ENCODE results near the gene NANS.

Gene NANS

DNA sequence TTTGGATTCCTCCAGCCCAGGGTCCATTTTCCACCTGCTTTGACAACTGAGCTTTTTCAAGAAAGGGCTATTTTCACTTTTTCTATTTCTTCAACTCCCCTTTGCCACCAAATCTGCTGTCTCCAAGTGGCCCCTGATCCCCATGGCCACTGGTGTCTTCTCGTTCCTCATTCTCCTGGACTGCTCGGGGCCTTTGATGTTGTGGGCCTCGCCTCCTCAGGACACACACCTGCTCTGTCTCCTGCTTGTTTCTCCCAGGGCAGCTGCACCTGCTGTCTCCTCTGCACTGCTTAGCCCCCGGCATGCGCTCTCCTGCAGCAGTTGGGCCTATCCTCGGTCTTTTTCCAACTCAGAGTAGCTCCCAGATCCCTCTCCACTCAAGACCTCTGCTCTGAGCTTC lies 16.3 kb upstream of the NANS start:
- DNase-seq = no peak
- TF ChIP-seq, protein P1, sequence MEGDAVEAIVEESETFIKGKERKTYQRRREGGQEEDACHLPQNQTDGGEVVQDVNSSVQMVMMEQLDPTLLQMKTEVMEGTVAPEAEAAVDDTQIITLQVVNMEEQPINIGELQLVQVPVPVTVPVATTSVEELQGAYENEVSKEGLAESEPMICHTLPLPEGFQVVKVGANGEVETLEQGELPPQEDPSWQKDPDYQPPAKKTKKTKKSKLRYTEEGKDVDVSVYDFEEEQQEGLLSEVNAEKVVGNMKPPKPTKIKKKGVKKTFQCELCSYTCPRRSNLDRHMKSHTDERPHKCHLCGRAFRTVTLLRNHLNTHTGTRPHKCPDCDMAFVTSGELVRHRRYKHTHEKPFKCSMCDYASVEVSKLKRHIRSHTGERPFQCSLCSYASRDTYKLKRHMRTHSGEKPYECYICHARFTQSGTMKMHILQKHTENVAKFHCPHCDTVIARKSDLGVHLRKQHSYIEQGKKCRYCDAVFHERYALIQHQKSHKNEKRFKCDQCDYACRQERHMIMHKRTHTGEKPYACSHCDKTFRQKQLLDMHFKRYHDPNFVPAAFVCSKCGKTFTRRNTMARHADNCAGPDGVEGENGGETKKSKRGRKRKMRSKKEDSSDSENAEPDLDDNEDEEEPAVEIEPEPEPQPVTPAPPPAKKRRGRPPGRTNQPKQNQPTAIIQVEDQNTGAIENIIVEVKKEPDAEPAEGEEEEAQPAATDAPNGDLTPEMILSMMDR (IDR thresholded peaks at IDR 0.05; ENCODE audit: low read depth, low read length) = no peak
- Histone ChIP-seq H3K9me3 (ENCODE audit: severe bottlenecking) (peaks cover 1% of the 10 kb centered on the region), H3K27ac (no peak overlapping the region), H3K36me3 (no peaks in the 10 kb centered on the region), H3K27me3 (ENCODE audit: insufficient read depth, low read depth, severe bottlenecking) (no peaks in the 10 kb centered on the region), H3K4me3 (ENCODE audit: low read depth, low read length) (no peak overlapping the region)

DNA sequence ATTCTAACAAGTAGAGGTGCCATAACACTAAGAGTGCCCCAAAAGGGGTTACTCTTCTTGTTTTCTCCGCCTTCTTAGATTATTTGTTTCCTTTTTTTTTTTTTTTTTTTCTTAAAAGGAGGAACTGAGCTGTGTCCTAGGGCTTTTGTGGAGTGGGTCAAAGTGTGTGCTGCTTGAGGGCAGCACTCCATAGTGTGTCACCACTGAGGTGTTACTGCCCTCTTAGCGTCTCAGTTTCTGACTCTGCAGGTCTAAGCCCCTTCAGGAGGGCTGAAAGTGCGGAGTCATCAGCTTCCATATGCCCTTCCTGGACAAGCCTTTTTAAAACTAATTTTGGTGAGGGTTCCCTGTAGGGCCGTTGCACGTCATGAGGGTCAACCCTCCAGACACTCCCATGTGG lies 12.6 kb upstream of the NANS start:
- no peak for DNase-seq
- peaks cover 3% of the 10 kb centered on the region for H3K9me3 ChIP-seq (ENCODE audit: severe bottlenecking)
- H3K4me3 ChIP-seq (ENCODE audit: low read depth, low read length) = no peak overlapping the region
- H3K27ac ChIP-seq = no peak overlapping the region
- TF ChIP-seq, protein P1 (IDR thresholded peaks at IDR 0.05; ENCODE audit: low read depth, low read length) = no peak
- no peaks in the 10 kb centered on the region for H3K27me3 ChIP-seq (ENCODE audit: insufficient read depth, low read depth, severe bottlenecking)
- H3K36me3 ChIP-seq = no peaks in the 10 kb centered on the region

DNA sequence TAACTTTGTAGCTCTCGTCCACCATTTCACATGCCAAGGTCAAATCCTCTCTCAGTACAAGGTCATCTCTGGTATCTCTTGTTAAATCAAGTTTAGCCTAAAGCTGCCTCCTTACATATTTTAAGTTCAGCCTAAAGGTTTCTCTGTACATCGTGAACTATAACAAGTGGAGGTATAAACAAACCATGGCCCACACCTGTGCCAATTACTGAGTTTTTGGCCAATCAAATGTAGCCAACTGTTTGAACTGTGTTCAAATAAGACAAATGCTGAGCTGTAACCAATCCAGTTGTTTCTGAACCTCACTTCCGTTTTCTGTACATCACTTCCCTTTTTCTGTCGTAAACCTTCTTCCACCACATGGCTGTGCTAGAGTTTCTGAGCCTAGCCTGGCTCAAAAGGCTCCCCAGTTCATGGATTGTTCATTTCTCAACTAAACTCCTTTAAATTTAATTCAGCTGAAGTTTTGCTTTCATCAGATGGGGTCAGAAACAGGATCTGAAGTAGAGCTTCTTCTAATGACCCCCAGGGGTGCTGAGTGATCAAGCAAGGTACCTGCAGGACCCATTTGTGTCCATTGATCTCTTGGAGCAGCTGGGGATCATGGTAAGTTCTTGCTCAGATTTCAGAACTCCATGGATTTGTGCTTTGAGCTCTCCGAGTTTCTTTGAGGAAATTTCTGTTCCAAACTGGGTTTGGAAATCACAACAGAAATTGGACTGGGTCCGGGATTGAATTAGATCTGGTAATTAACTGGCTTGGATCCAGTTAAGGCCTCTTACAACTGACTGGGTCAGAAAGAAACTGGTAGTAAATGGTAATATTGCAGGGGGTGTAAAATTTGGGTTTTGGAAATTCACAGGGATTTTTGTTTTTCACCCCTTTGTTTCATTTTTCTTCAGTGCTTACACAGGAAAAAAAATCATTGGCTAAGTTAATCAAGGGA lies 11.0 kb upstream of the NANS start:
- Histone ChIP-seq H3K9me3 (ENCODE audit: severe bottlenecking) (peaks cover 3% of the 10 kb centered on the region), H3K27me3 (ENCODE audit: insufficient read depth, low read depth, severe bottlenecking) (no peaks in the 10 kb centered on the region), H3K36me3 (no peaks in the 10 kb centered on the region), H3K4me3 (ENCODE audit: low read depth, low read length) (no peak overlapping the region), H3K27ac (no peak overlapping the region)
- DNase-seq = no peak
- TF ChIP-seq, protein P1 (IDR thresholded peaks at IDR 0.05; ENCODE audit: low read depth, low read length) = no peak

DNA sequence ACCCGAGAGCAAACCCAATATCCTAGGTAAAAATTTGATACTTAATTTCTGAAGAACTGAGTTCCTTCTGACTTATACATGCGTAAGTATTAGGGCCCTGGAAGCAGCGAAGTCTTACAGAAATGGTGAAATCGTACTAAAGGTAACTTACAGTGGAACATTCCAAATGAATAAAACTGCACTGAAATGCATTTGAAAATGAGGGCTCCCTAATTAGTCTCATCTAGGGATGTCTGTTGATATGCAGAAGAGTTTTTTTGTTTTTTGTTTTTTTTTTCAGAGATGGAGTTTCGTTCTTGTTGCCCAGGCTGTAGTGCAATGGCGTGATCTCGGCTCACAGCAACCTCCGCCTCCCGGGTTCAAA lies 10.4 kb upstream of the NANS start:
- TF ChIP-seq, protein P1 (IDR thresholded peaks at IDR 0.05; ENCODE audit: low read depth, low read length) = no peak
- no peak for DNase-seq
- Histone ChIP-seq H3K36me3 (no peaks in the 10 kb centered on the region), H3K4me3 (ENCODE audit: low read depth, low read length) (no peak overlapping the region), H3K27me3 (ENCODE audit: insufficient read depth, low read depth, severe bottlenecking) (no peaks in the 10 kb centered on the region), H3K9me3 (ENCODE audit: severe bottlenecking) (peaks cover 3% of the 10 kb centered on the region), H3K27ac (no peak overlapping the region)

DNA sequence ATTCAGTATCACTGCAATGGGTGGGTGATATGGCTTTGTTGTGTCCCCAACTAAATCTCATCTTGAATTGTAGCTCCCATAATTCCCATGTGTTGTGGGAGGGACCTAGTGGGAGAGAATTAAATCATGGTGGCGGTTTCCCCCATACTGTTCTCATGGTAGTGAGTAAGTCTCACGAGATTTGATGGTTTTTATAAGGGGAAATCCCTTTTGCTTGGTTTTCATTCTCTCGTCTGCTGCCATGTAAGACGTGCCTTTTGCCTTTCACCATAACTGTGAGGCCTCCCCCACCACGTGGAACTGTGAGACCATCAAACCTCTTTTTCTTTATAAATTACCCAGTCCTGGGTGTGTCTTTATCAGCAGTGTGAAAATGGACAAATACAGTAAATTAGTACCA lies 9.5 kb upstream of the NANS start:
- TF ChIP-seq, protein P1 (IDR thresholded peaks at IDR 0.05; ENCODE audit: low read depth, low read length) = no peak
- DNase-seq = no peak

More for the DNA sequence above, 9.5 kb upstream of the NANS start:
- peaks cover 3% of the 10 kb centered on the region for H3K9me3 ChIP-seq (ENCODE audit: severe bottlenecking)
- H3K4me3 ChIP-seq (ENCODE audit: low read depth, low read length) = no peak overlapping the region
- no peak overlapping the region for H3K27ac ChIP-seq
- no peaks in the 10 kb centered on the region for H3K27me3 ChIP-seq (ENCODE audit: insufficient read depth, low read depth, severe bottlenecking)
- H3K36me3 ChIP-seq = no peaks in the 10 kb centered on the region
